Activated naive CD4-positive, alpha-beta T cell treated with anti-CD3 and anti-CD28 coated beads for 36 hours (primary cell): ENCODE measurements around the gene CABLES1. TPM values are rescaled to one million over a fixed set of nuclear protein-coding genes. Genes with fewer than 3 reads are reported as not detected.

Experiments
- CTCF ChIA-PET: fragments of 350-600 bp; sonication (Branson Sonifier 250); formaldehyde crosslinking; loops from one replicate; lab custom pipeline; 2021; ENCODE audit warnings: antibody characterized with exemption; lab: Charles Lee
- DNase-seq: peaks from one replicate; pipeline ENCODE4 v3.0.0-alpha.2; 2020
- H3K27ac Mint-ChIP-seq: one replicate; pipeline ENCODE4 v1.8.0; 2021; ENCODE audit warnings: mild to moderate bottlenecking, mixed read lengths
- H3K27me3 Mint-ChIP-seq: one replicate; pipeline ENCODE4 v1.8.0; 2021; ENCODE audit warnings: low read depth, mixed read lengths
- H3K36me3 Mint-ChIP-seq: one replicate; pipeline ENCODE4 v1.8.0; 2021; ENCODE audit warnings: low read depth, mixed read lengths
- H3K4me1 Mint-ChIP-seq: one replicate; pipeline ENCODE4 v1.8.0; 2021; ENCODE audit warnings: low read depth, mixed read lengths
- H3K4me3 Mint-ChIP-seq: one replicate; pipeline ENCODE4 v1.8.0; 2021; ENCODE audit warnings: mild to moderate bottlenecking, moderate library complexity, mixed read lengths
- H3K9me3 Mint-ChIP-seq: one replicate; pipeline ENCODE4 v1.8.0; 2021; ENCODE audit warnings: mixed read lengths
- intact Hi-C: fragments of 100-400 bp; cut with micrococcal nuclease; formaldehyde crosslinking; loops from one replicate; pipeline ENCODE4 v1.15.1; 2023
- total RNA-seq, 2 experiments: library from RNA; stranded (reverse); gene quantifications; one replicate each; pipeline ENCODE4 v1.2.3, GENCODE V29; 2021

CABLES1 gene
- total RNA-seq, 2 experiments from 2014 or later: 0.12 to 0.38 TPM

- peaks cover 2% of the 10 kb centered on the region for H3K9me3 Mint-ChIP-seq
- intact Hi-C loops: no loop called here
- no peak overlapping the region for H3K4me3 Mint-ChIP-seq
- CTCF ChIA-PET: interaction anchor here (0.6 to 1.2 kb wide), 3 partner anchors 9 to 96 kb away, joined by 4 read pairs; no protein-coding TSS in a partner anchor
- DNase-seq: no peak
- peaks cover 42% of the 10 kb centered on the region for H3K4me1 Mint-ChIP-seq
- no peak overlapping the region for H3K27ac Mint-ChIP-seq
- H3K27me3 Mint-ChIP-seq: no peaks in the 10 kb centered on the region
- H3K36me3 Mint-ChIP-seq: peaks cover 1% of the 10 kb centered on the region
These were observed 91.8 kb downstream of the CABLES1 start for GRCh38 chr18:23226930-23227725.

- H3K27me3 Mint-ChIP-seq: no peaks in the 10 kb centered on the region
- peaks cover 45% of the 10 kb centered on the region for H3K4me1 Mint-ChIP-seq
- intact Hi-C loops: loop anchor here (2.0 kb wide), 1 partner anchor 131 kb away; no protein-coding TSS in a partner anchor
- peaks cover 2% of the 10 kb centered on the region for H3K9me3 Mint-ChIP-seq
- no peak overlapping the region for H3K27ac Mint-ChIP-seq
- no peak overlapping the region for H3K4me3 Mint-ChIP-seq
- peaks cover 1% of the 10 kb centered on the region for H3K36me3 Mint-ChIP-seq
- CTCF ChIA-PET: interaction anchor here (1.0 to 1.2 kb wide), 2 partner anchors 21 to 96 kb away, joined by 4 read pairs; no protein-coding TSS in a partner anchor
- DNase-seq: no peak
These were observed 92.4 kb downstream of the CABLES1 start for GRCh38 chr18:23227726-23228070.

GRCh38 chr18:23228102-23229061 lies 93.1 kb downstream of the CABLES1 start:
- Mint-ChIP-seq H3K36me3 (peaks cover 1% of the 10 kb centered on the region), H3K4me3 (no peak overlapping the region), H3K9me3 (peaks cover 2% of the 10 kb centered on the region), H3K4me1 (peaks cover 45% of the 10 kb centered on the region), H3K27me3 (no peaks in the 10 kb centered on the region), H3K27ac (peak overlapping the region; percentile 70)
- DNase-seq: peak; percentile 65
- CTCF ChIA-PET: interaction anchor here (0.6 to 1.2 kb wide), 3 partner anchors 22 to 97 kb away, joined by 3 to 4 read pairs (median 4); no protein-coding TSS in a partner anchor
- intact Hi-C loops: loop anchor here (2.0 kb wide), 1 partner anchor 130 kb away; no protein-coding TSS in a partner anchor

GRCh38 chr18:23229472-23229871 lies 94.2 kb downstream of the CABLES1 start:
- intact Hi-C loops: loop anchor here (2.0 kb wide), 1 partner anchor 129 kb away; no protein-coding TSS in a partner anchor
- Mint-ChIP-seq H3K36me3 (peaks cover 1% of the 10 kb centered on the region), H3K4me3 (no peak overlapping the region), H3K27me3 (no peaks in the 10 kb centered on the region), H3K4me1 (peaks cover 45% of the 10 kb centered on the region), H3K27ac (no peak overlapping the region), H3K9me3 (peaks cover 2% of the 10 kb centered on the region)
- CTCF ChIA-PET: no interaction called here
- DNase-seq: no peak

DNA sequence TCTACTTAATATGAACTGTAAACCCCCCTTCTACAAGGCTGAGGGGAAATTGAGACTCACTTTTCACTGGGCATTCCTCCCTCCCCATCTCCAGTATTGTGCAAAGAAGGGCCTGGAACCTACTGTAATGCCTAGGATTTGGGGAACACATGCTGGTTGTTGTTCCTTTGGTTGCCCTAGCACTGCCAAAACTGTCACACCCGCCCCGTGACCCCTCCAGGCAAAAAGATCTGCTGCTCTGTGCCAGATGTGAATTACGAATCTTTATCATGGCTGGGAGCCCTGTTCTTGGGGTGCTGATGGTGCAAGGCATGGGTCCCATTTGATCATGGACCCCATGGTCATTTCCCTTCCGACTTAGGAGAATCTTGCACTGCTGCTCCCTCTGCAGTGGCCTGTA lies 95.4 kb downstream of the CABLES1 start:
- Mint-ChIP-seq H3K27ac (peak overlapping the region; percentile 89), H3K4me3 (no peak overlapping the region), H3K4me1 (peaks cover 45% of the 10 kb centered on the region), H3K36me3 (peaks cover 1% of the 10 kb centered on the region), H3K27me3 (no peaks in the 10 kb centered on the region), H3K9me3 (peaks cover 2% of the 10 kb centered on the region)
- CTCF ChIA-PET: no interaction called here
- DNase-seq: no peak
- intact Hi-C loops: loop anchor here (1.0 to 10.0 kb wide), 12 partner anchors 21 to 406 kb away; partner anchors contain the start of genes NPC1, RBBP8 and RIOK3

DNA sequence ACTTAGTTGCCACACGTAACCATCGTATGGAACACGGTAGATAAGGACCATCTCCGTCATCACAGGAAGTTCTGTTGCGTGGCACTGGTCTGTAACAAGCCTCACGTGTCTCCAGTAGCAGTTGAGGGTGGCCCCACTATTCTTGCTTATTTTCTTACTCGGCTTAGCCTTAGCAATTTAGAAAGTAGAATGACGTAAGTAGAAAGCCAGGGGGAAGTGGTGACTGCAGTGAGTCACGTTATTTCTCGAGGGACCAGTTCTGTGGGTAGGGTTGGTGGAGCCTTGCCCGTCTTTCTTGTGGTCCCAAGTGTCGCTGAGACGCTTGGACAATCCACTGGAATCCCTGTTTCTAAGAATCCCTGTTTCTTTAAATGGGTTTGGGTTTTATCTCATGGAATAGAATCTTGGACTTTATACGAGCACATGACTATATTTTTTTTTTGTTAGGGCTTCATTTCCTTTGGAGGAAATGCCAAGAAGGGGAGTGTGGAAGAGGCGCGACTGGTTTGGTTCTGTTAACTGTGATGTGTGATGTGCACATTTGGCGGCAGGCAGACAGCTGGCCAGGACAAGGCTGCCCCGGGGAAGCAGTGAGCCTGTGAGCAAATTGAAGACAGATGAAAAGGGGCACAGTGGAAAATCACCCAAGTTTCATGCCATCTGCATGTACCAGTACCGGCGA lies 96.2 kb downstream of the CABLES1 start:
- intact Hi-C loops: loop anchor here (1.0 to 10.0 kb wide), 12 partner anchors 22 to 407 kb away; partner anchors contain the start of genes NPC1, RBBP8 and RIOK3
- H3K27me3 Mint-ChIP-seq: no peaks in the 10 kb centered on the region
- H3K4me3 Mint-ChIP-seq: no peak overlapping the region
- H3K9me3 Mint-ChIP-seq: peaks cover 2% of the 10 kb centered on the region
- H3K27ac Mint-ChIP-seq: peak overlapping the region; percentile 94
- H3K36me3 Mint-ChIP-seq: peaks cover 1% of the 10 kb centered on the region
- CTCF ChIA-PET: interaction anchor here (0.6 kb wide), 1 partner anchor 120 kb away, joined by 3 read pairs; no protein-coding TSS in a partner anchor
- peak; percentile 91 for DNase-seq
- peaks cover 45% of the 10 kb centered on the region for H3K4me1 Mint-ChIP-seq

GRCh38 chr18:23232331-23232730 lies 97.0 kb downstream of the CABLES1 start:
- Mint-ChIP-seq H3K27ac (peak overlapping the region; percentile 94), H3K27me3 (no peaks in the 10 kb centered on the region), H3K4me3 (no peak overlapping the region), H3K36me3 (peaks cover 1% of the 10 kb centered on the region), H3K9me3 (peaks cover 2% of the 10 kb centered on the region), H3K4me1 (peaks cover 41% of the 10 kb centered on the region)
- CTCF ChIA-PET: interaction anchor here (0.6 kb wide), 1 partner anchor 121 kb away, joined by 3 read pairs; no protein-coding TSS in a partner anchor
- intact Hi-C loops: loop anchor here (5.0 to 10.0 kb wide), 3 partner anchors 255 to 408 kb away; partner anchors contain the start of gene NPC1
- DNase-seq: no peak

- H3K27me3 Mint-ChIP-seq: no peaks in the 10 kb centered on the region
- no peak for DNase-seq
- CTCF ChIA-PET: interaction anchor here (1.1 to 1.2 kb wide), 2 partner anchors 10 to 34 kb away, joined by 3 read pairs; no protein-coding TSS in a partner anchor
- no peak overlapping the region for H3K4me3 Mint-ChIP-seq
- intact Hi-C loops: loop anchor here (5.0 to 10.0 kb wide), 3 partner anchors 253 to 410 kb away; partner anchors contain the start of gene NPC1
- peaks cover 2% of the 10 kb centered on the region for H3K9me3 Mint-ChIP-seq
- peaks cover 1% of the 10 kb centered on the region for H3K36me3 Mint-ChIP-seq
- no peak overlapping the region for H3K27ac Mint-ChIP-seq
- peaks cover 35% of the 10 kb centered on the region for H3K4me1 Mint-ChIP-seq
These were observed 99.3 kb downstream of the CABLES1 start for GRCh38 chr18:23234619-23235018.

GRCh38 chr18:23235336-23235735 lies 100.1 kb downstream of the CABLES1 start:
- Mint-ChIP-seq H3K27me3 (no peaks in the 10 kb centered on the region), H3K27ac (no peak overlapping the region), H3K36me3 (peaks cover 1% of the 10 kb centered on the region), H3K4me1 (peaks cover 31% of the 10 kb centered on the region), H3K4me3 (no peak overlapping the region), H3K9me3 (peaks cover 2% of the 10 kb centered on the region)
- CTCF ChIA-PET: interaction anchor here (0.6 kb wide), 1 partner anchor 16 kb away, joined by 3 read pairs; no protein-coding TSS in a partner anchor
- no peak for DNase-seq
- intact Hi-C loops: loop anchor here (10.0 kb wide), 1 partner anchor 411 kb away; no protein-coding TSS in a partner anchor

GRCh38 chr18:23235860-23236259 lies 100.6 kb downstream of the CABLES1 start:
- Mint-ChIP-seq H3K4me1 (peaks cover 25% of the 10 kb centered on the region), H3K27ac (no peak overlapping the region), H3K9me3 (peaks cover 2% of the 10 kb centered on the region), H3K36me3 (peaks cover 1% of the 10 kb centered on the region), H3K4me3 (no peak overlapping the region), H3K27me3 (no peaks in the 10 kb centered on the region)
- CTCF ChIA-PET: no interaction called here
- intact Hi-C loops: loop anchor here (10.0 kb wide), 1 partner anchor 411 kb away; no protein-coding TSS in a partner anchor
- no peak for DNase-seq

DNA sequence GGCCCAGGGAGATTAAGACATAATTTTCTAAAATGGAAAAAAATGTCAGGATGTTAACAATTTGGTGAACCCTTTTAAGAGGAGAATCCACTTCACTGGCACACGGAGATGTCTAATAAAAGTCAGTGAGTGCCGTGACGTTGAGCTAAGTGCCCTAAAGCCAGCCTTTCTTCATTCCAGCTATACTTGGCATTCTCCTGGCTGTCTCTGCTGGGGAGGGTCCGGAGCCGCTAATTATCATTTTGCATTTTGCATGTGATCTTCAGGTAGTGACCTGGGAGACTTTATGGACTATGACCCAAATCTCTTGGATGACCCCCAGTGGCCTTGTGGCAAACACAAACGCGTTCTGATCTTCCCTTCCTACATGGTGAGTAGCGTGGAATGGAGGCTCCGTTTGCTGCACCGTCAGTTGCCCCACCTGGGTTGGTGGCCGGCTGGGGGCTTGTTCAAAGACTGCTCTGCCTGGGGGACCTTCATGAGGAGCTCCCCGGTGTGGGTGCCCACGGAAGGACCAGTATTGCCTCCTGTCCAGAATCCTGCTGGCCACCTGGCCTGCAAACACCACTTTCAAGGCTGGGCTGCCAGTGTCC lies 101.7 kb downstream of the CABLES1 start:
- H3K9me3 Mint-ChIP-seq: no peaks in the 10 kb centered on the region
- H3K4me1 Mint-ChIP-seq: peaks cover 18% of the 10 kb centered on the region
- no peak for DNase-seq
- intact Hi-C loops: loop anchor here (10.0 kb wide), 1 partner anchor 412 kb away; no protein-coding TSS in a partner anchor
- no peaks in the 10 kb centered on the region for H3K27me3 Mint-ChIP-seq
- no peak overlapping the region for H3K4me3 Mint-ChIP-seq
- CTCF ChIA-PET: interaction anchor here (0.6 to 1.4 kb wide), 4 partner anchors 11 to 1491 kb away, joined by 3 to 5 read pairs (median 4); no protein-coding TSS in a partner anchor
- H3K36me3 Mint-ChIP-seq: no peaks in the 10 kb centered on the region
- no peak overlapping the region for H3K27ac Mint-ChIP-seq
